HAP-1 (cell line): ENCODE data around the gene SCML2.
A peak's percentile ranks its signal among the peaks of the same experiment; 100 is the strongest.

ENCODE experiments used
- DNase-seq, 2 experiments: peaks; one replicate each; pipeline ENCODE4 v3.0.0-alpha.2; 2016 to 2020; ENCODE audit warnings: low spot score in 2 of 2
- H3K27me3 ChIP-seq: fragments of 250-450 bp; sonication (Bioruptor Pico); 2 replicates; pipeline ENCODE4 v1.5.1; 2020; ENCODE audit warnings: low read depth, mild to moderate bottlenecking, moderate library complexity
- H3K36me3 ChIP-seq: fragments of 250-450 bp; sonication (Bioruptor Pico); replicated peaks from 2 replicates; pipeline ENCODE4 v1.5.1; 2020; ENCODE audit warnings: mild to moderate bottlenecking
- H3K4me1 ChIP-seq: fragments of 250-450 bp; sonication (Bioruptor Pico); 2 replicates; pipeline ENCODE4 v1.5.1; 2020; ENCODE audit warnings: mild to moderate bottlenecking
- H3K4me3 ChIP-seq: fragments of 250-450 bp; sonication (Bioruptor Pico); 2 replicates; pipeline ENCODE4 v1.5.1; 2020; ENCODE audit warnings: mild to moderate bottlenecking, moderate library complexity
- H3K9me3 ChIP-seq: fragments of 250-450 bp; sonication (Bioruptor Pico); 2 replicates; pipeline ENCODE4 v1.5.1; 2020; ENCODE audit warnings: mild to moderate bottlenecking, moderate library complexity
- in situ Hi-C: fragments of 300-500 bp; cut with MboI; formaldehyde crosslinking; loops from 3 replicates; pipeline ENCODE4 v1.14.3; 2020; ENCODE audit warnings: low sequenced_read_pairs, inconsistent platforms, mixed read lengths

Gene SCML2

GRCh38 chrX:18228069-18228468 lies 126.4 kb downstream of the SCML2 start:
- Histone ChIP-seq H3K36me3 (no peaks in the 10 kb centered on the region), H3K9me3 (no peaks in the 10 kb centered on the region), H3K4me1 (no peaks in the 10 kb centered on the region), H3K4me3 (no peak overlapping the region), H3K27me3 (no peaks in the 10 kb centered on the region)
- in situ Hi-C loops, result no loop called here
- no peak for DNase-seq

- no peaks in the 10 kb centered on the region for H3K9me3 ChIP-seq
- H3K27me3 ChIP-seq, result no peaks in the 10 kb centered on the region
- in situ Hi-C loops, result no loop called here
- no peaks in the 10 kb centered on the region for H3K4me1 ChIP-seq
- no peak for DNase-seq
- no peaks in the 10 kb centered on the region for H3K36me3 ChIP-seq
- no peak overlapping the region for H3K4me3 ChIP-seq
Observed at GRCh38 chrX:18227458-18227857, 127.0 kb downstream of the SCML2 start.

- in situ Hi-C loops, result no loop called here
- H3K27me3 ChIP-seq, result no peaks in the 10 kb centered on the region
Observed at GRCh38 chrX:18220786-18221185, 133.7 kb downstream of the SCML2 start, which contains the start of gene BEND2. BEND2 (minus strand) TSS chrX:18220886; CDS start chrX:18220750, 136 bp downstream.

GRCh38 chrX:18210470-18210869 lies 144.0 kb downstream of the SCML2 start:
- Histone ChIP-seq H3K4me1 (no peaks in the 10 kb centered on the region), H3K9me3 (no peaks in the 10 kb centered on the region), H3K4me3 (no peak overlapping the region), H3K27me3 (peaks cover 2% of the 10 kb centered on the region; the same call in 1 of the 2 replicates), H3K36me3 (no peaks in the 10 kb centered on the region)
- peak in 1 of 2 experiments; percentile 14 for DNase-seq
- in situ Hi-C loops, result no loop called here

More at GRCh38 chrX:18220786-18221185, 133.7 kb downstream of the SCML2 start, which contains the start of gene BEND2:
- no peak within 1 kb of the TSS for H3K4me3 ChIP-seq
- DNase-seq, result no peak
- no peaks in the 10 kb centered on the region for H3K36me3 ChIP-seq
- H3K9me3 ChIP-seq, result peaks cover 2% of the 10 kb centered on the region; the same call in 1 of the 2 replicates
- H3K4me1 ChIP-seq, result no peaks in the 10 kb centered on the region

GRCh38 chrX:18206657-18207056 lies 147.8 kb downstream of the SCML2 start:
- in situ Hi-C loops, result no loop called here
- H3K36me3 ChIP-seq, result no peaks in the 10 kb centered on the region
- no peaks in the 10 kb centered on the region for H3K9me3 ChIP-seq
- H3K4me1 ChIP-seq, result no peaks in the 10 kb centered on the region
- DNase-seq, result no peak
- H3K27me3 ChIP-seq, result peaks cover 10% of the 10 kb centered on the region
- H3K4me3 ChIP-seq, result no peak overlapping the region

GRCh38 chrX:18203631-18204030 lies 150.9 kb downstream of the SCML2 start:
- Histone ChIP-seq H3K4me3 (no peak overlapping the region), H3K4me1 (no peaks in the 10 kb centered on the region), H3K9me3 (no peaks in the 10 kb centered on the region), H3K27me3 (peaks cover 8% of the 10 kb centered on the region; the same call in 1 of the 2 replicates), H3K36me3 (no peaks in the 10 kb centered on the region)
- DNase-seq, result no peak
- in situ Hi-C loops, result no loop called here

- no peak overlapping the region for H3K4me3 ChIP-seq
- no peaks in the 10 kb centered on the region for H3K36me3 ChIP-seq
- H3K4me1 ChIP-seq, result no peaks in the 10 kb centered on the region
- no peak for DNase-seq
- in situ Hi-C loops, result no loop called here
- no peaks in the 10 kb centered on the region for H3K9me3 ChIP-seq
- H3K27me3 ChIP-seq, result peaks cover 3% of the 10 kb centered on the region
Observed at GRCh38 chrX:18194688-18195087, 159.8 kb downstream of the SCML2 start.
